GM12878 (cell line): Measurements from ENCODE around the gene OR1J4. TPM values are rescaled to one million over a fixed set of nuclear protein-coding genes. Genes with fewer than 3 reads are reported as not detected.

Source experiments
- ATAC-seq: fragments of 200-7000 bp; cut with Tn5 transposase; 3 replicates; pipeline ENCODE4 v1.9.1; 2020; ENCODE audit warnings: mild to moderate bottlenecking, moderate library complexity
- BruUV-seq: library from RNA; stranded (reverse); fragments of 400-500 nt; replicated peaks from 2 replicates; lab custom pipeline; 2021; lab: Mats Ljungman, UMichigan
- CTCF ChIA-PET: fragments of 300-600 bp; sonication (Branson Sonifier 250); formaldehyde crosslinking; extraction: SDS; loops from one replicate; lab custom pipeline; 2021; ENCODE audit warnings: inconsistent platforms; lab: Yijun Ruan, JAX
- POLR2A ChIA-PET: fragments of 350-600 bp; formaldehyde crosslinking; extraction: SDS; loops from one replicate; lab custom pipeline; 2021; ENCODE audit warnings: inconsistent platforms; lab: Charles Lee
- RAD21 ChIA-PET: fragments of 300-600 bp; sonication (Branson Sonifier 250); formaldehyde crosslinking; loops from one replicate; lab custom pipeline; 2023; ENCODE audit warnings: antibody characterized with exemption; ENCODE audit not compliant: unreplicated experiment; lab: Charles Lee
- SMC1A ChIA-PET: fragments of 300-600 bp; sonication (Branson Sonifier 250); formaldehyde crosslinking; loops from one replicate; lab custom pipeline; 2023; ENCODE audit not compliant: unreplicated experiment, uncharacterized antibody; lab: Charles Lee
- DNase-seq: peaks from one replicate; pipeline ENCODE4 v3.0.0-alpha.2; 2011; ENCODE audit warnings: low read depth, low spot score
- FAIRE-seq: peaks from 3 replicates; lab custom pipeline; 2011; peaks lifted over from hg19 to GRCh38; lab: Jason Lieb, UNC
- H2AFZ ChIP-seq: 2 replicates; pipeline ENCODE4 v1.6.0; 2011; ENCODE audit warnings: low read depth, low read length, control low read depth; ENCODE audit not compliant: control insufficient read depth
- H3K27ac ChIP-seq: 2 replicates; pipeline ENCODE4 v1.5.1; 2011; ENCODE audit warnings: control low read depth; ENCODE audit not compliant: control insufficient read depth, insufficient read depth
- H3K27me3 ChIP-seq, 2 experiments: replicated peaks in 1 of 2; 2 replicates each; pipeline versions ENCODE4 v1.6.0 to v1.6.1; 2011; ENCODE audit warnings: low read length in 1 of 2; ENCODE audit not compliant: control insufficient read depth in 2 of 2, insufficient read depth in 2 of 2
- H3K36me3 ChIP-seq, 2 experiments: 2 replicates each; pipeline ENCODE4 v1.5.1; 2011; ENCODE audit warnings: low read length in 1 of 2; ENCODE audit not compliant: control insufficient read depth in 2 of 2, insufficient read depth in 2 of 2
- H3K4me1 ChIP-seq: 2 replicates; pipeline ENCODE4 v1.6.1; 2011; ENCODE audit warnings: mild to moderate bottlenecking, low read length, moderate library complexity, mixed read lengths; ENCODE audit not compliant: control insufficient read depth, insufficient read depth
- H3K4me2 ChIP-seq: 2 replicates; pipeline ENCODE4 v1.6.0; 2011; ENCODE audit warnings: control low read depth; ENCODE audit not compliant: control insufficient read depth, insufficient read depth
- H3K4me3 ChIP-seq: fragments of 200-600 bp; sonication (generic); 2 replicates; pipeline ENCODE4 v1.5.1; 2016
- H3K79me2 ChIP-seq: 2 replicates; pipeline ENCODE4 v1.6.0; 2011; ENCODE audit warnings: low read length; ENCODE audit not compliant: control insufficient read depth, insufficient read depth
- H3K9ac ChIP-seq: 2 replicates; pipeline ENCODE4 v1.8.0; 2011; ENCODE audit warnings: low read length, control low read depth, mixed read lengths; ENCODE audit not compliant: control insufficient read depth, insufficient read depth
- H3K9me3 ChIP-seq: replicated peaks from 3 replicates; pipeline ENCODE4 v1.5.1; 2011; ENCODE audit warnings: mild to moderate bottlenecking, low read length; ENCODE audit not compliant: control insufficient read depth, insufficient read depth
- H4K20me1 ChIP-seq: 2 replicates; pipeline ENCODE4 v1.6.0; 2011; ENCODE audit not compliant: control insufficient read depth, insufficient read depth
- ATF7 ChIP-seq: fragments of 450-650 bp; IDR thresholded peaks from 2 replicates; pipeline ENCODE4 v1.6.1; 2016; ENCODE audit warnings: low read depth, mild to moderate bottlenecking
- CBFB ChIP-seq: IDR thresholded peaks from 2 replicates; pipeline ENCODE4 v1.6.1; 2016; ENCODE audit warnings: antibody characterized with exemption, low read depth
- CREB1 ChIP-seq: IDR thresholded peaks from 2 replicates; pipeline ENCODE4 v1.6.1; 2012; ENCODE audit warnings: low read depth, mild to moderate bottlenecking, inconsistent platforms
- E2F4 ChIP-seq: IDR thresholded peaks from 2 replicates; pipeline ENCODE4 v1.6.1; 2012; ENCODE audit warnings: low read depth, low read length, improper control_type of control experiment
- E4F1 ChIP-seq: fragments of 450-650 bp; IDR thresholded peaks from 2 replicates; pipeline ENCODE4 v1.6.1; 2018; ENCODE audit warnings: borderline replicate concordance, mild to moderate bottlenecking; ENCODE audit not compliant: partially characterized antibody
- ELK1 ChIP-seq: IDR thresholded peaks from 2 replicates; pipeline ENCODE4 v1.6.1; 2012; ENCODE audit warnings: low read depth, low read length, improper control_type of control experiment
- FOS ChIP-seq: IDR thresholded peaks from 3 replicates; pipeline ENCODE4 v1.6.1; 2011; ENCODE audit warnings: borderline replicate concordance; ENCODE audit not compliant: insufficient read length; ENCODE audit errors: extremely low read depth
- LARP7 ChIP-seq: fragments of 450-650 bp; IDR thresholded peaks from 2 replicates; pipeline ENCODE4 v1.6.1; 2017; ENCODE audit warnings: mild to moderate bottlenecking
- MAX ChIP-seq: IDR thresholded peaks from 2 replicates; pipeline ENCODE4 v1.6.1; 2012; ENCODE audit warnings: low read depth, low read length, improper control_type of control experiment
- NR2C2 ChIP-seq: IDR thresholded peaks from 2 replicates; pipeline ENCODE4 v1.6.1; 2011; ENCODE audit warnings: borderline replicate concordance, low read depth; ENCODE audit not compliant: control insufficient read depth, insufficient read length
- POLR2A ChIP-seq: IDR thresholded peaks from 2 replicates; pipeline ENCODE4 v1.6.1; 2011; ENCODE audit warnings: low read depth, mild to moderate bottlenecking, low read length
- SIN3A ChIP-seq: IDR thresholded peaks from 2 replicates; pipeline ENCODE4 v1.6.1; 2012; ENCODE audit warnings: low read depth, low read length, improper control_type of control experiment
- TCF3 ChIP-seq: IDR thresholded peaks from 2 replicates; pipeline ENCODE4 v1.6.1; 2012; ENCODE audit warnings: low read depth, mild to moderate bottlenecking, low read length, borderline replicate concordance; ENCODE audit not compliant: insufficient read depth
- ZBTB4 ChIP-seq: fragments of 450-650 bp; formaldehyde crosslinking; IDR thresholded peaks from 2 replicates; pipeline ENCODE4 v1.4.0; 2022; ENCODE audit warnings: mild to moderate bottlenecking, moderate library complexity
- ZZZ3 ChIP-seq: IDR thresholded peaks from 2 replicates; pipeline ENCODE4 v1.6.1; 2011; ENCODE audit warnings: low read depth; ENCODE audit not compliant: control insufficient read depth, insufficient read length
- WGBS: methylation state at CpG from one replicate; pipeline ENCODE4 v1.1.6; 2016; ENCODE audit warnings: low lambda C conversion rate; ENCODE audit not compliant: insufficient replicate concordance, insufficient coverage; ENCODE audit errors: missing lambda C conversion rate; 5-methylcytosine and 5-hydroxymethylcytosine counted together
- in situ Hi-C: fragments of 300-500 bp; cut with MboI; formaldehyde crosslinking; loops from 9 replicates; pipeline ENCODE4 v1.14.3; 2018; ENCODE audit warnings: mixed read lengths
- intact Hi-C: fragments of 100-400 bp; cut with micrococcal nuclease; formaldehyde crosslinking; loops from one replicate; pipeline ENCODE4 v1.14.2; 2022; ENCODE audit not compliant: unreplicated experiment
- polyA plus RNA-seq, 11 experiments: library from polyadenylated mRNA; depleted of rRNA in 4 of 11; unstranded in 6 of 11; stranded (reverse) in 5 of 11; fragments of >200 nt; fragmentation: Nextera tagmentation in 4 of 11; fragmentation: Illumina TruSeq in 1 of 11; extraction: Ambion mirVana in 4 of 11; extraction: Trizol in 1 of 11; gene quantifications; 1 replicate in 1 of 11; 2 replicates in 10 of 11; pipeline versions ENCODE4 v1.2.1 to v1.2.3, GENCODE V29; 2011 to 2016; ENCODE audit warnings: inconsistent platforms in 2 of 11, missing spikeins in 2 of 11, low read depth in 1 of 11
- total RNA-seq, 4 experiments: library from RNA; depleted of rRNA in 3 of 4; stranded (reverse); fragments of >200 nt in 3 of 4; fragmentation: Illumina TruSeq in 1 of 4; extraction: Trizol in 1 of 4; gene quantifications; 2 replicates each; pipeline versions ENCODE4 v1.2.1 to v1.2.3, GENCODE V29; 2013 to 2021

Gene OR1J4
- total and polyA plus RNA-seq, 10 of the 15 experiments (the other 5 are each of a cell fraction or from before 2014, with no cell fraction given): 0.12 TPM; not detected in 9

GRCh38 chr9:122519376-122519775 lies 435 bp downstream of the OR1J4 start (continued):
- TF ChIP-seq E2F4: no peak
- TF ChIP-seq ATF7: no peak
- no peak for TF ChIP-seq POLR2A
- TF ChIP-seq MAX: no peak

GRCh38 chr9:122526602-122527001 lies 7.7 kb downstream of the OR1J4 start:
- no peak overlapping the region for H2AFZ ChIP-seq
- H3K9ac ChIP-seq: no peak overlapping the region
- no peak for ATAC-seq
- no peak for DNase-seq
- POLR2A ChIA-PET: no interaction called here
- intact Hi-C loops: no loop called here
- RAD21 ChIA-PET: no interaction called here
- CTCF ChIA-PET: interaction anchor here (0.6 kb wide), 1 partner anchor 488 kb away, joined by 3 read pairs; no protein-coding TSS in a partner anchor
- no peaks in the 10 kb centered on the region for H3K4me1 ChIP-seq
- no peaks in the 10 kb centered on the region for H3K36me3 ChIP-seq
- no peak overlapping the region for H3K4me3 ChIP-seq
- no peak for FAIRE-seq
- SMC1A ChIA-PET: no interaction called here
- BruUV-seq: no TSS peak
- no peak overlapping the region for H3K27ac ChIP-seq
- no peaks in the 10 kb centered on the region for H3K79me2 ChIP-seq
- H3K4me2 ChIP-seq: no peak overlapping the region
- H3K9me3 ChIP-seq: no peaks in the 10 kb centered on the region
- no peaks in the 10 kb centered on the region for H4K20me1 ChIP-seq
- H3K27me3 ChIP-seq: no peaks in the 10 kb centered on the region
- WGBS: 19% methylated on average over 10 of the region's 10 CpGs
- in situ Hi-C loops: no loop called here
- TF ChIP-seq NR2C2 (no peak), LARP7 (no peak), ZZZ3 (no peak), SIN3A (no peak), FOS (no peak), CREB1 (no peak), ZBTB4 (CRISPR knock-in tag) (no peak), CBFB (no peak), ELK1 (no peak), E4F1 (no peak), TCF3 (no peak)
